ENCODE measurements around the gene PHF21A.

The PHF21A gene

DNA sequence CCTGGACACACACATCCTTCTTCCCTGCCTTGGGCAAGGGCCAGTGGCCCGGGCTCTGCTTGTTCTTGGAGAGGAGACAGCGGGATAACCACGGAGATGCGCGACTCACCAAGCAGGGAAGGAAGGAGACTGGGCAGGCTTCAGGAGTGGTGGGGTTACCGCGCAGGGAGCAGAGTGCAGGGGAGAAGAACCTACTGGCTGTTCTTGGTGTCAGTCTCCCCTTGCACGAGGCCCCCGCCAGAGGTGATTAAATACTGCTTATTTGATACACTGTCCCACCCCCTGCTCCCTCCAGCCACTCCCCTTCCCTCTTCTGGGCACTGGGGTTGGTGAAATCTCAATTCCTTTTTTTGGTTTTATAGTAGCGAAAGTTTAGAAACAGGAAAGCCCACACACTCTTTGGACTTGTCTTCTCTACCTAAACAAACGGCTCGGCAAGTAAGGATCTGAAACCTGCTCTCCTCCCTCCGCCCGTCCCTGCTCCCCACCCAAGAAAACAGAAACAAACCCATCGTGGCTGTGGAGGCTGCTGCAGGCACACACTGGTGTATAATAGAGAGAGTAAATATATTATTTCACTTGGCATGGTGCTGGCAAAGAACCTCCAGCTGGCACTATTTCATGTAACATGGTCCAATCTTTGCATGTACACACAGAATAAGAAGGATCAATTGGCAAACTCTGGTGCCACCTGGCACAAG, 188.0 kb downstream of the PHF21A start:
- Histone ChIP-seq H3K27ac (ENCODE audit: low read length) (no peak overlapping the region), H3K27me3 (ENCODE audit: low read depth, low read length) (no peaks in the 10 kb centered on the region), H3K4me3 (ENCODE audit: low read depth in 1 of 2, low read length in 2 of 2) (no peak overlapping the region), H3K4me1 (ENCODE audit: control insufficient read depth in 1 of 2, insufficient read depth in 2 of 2, low read length in 2 of 2) (peaks cover 0 to 11% of the 10 kb centered on the region in 2 donors), H3K36me3 (ENCODE audit: control insufficient read depth in 1 of 2, insufficient read depth in 2 of 2, low read length in 2 of 2) (peaks cover 35 to 66% of the 10 kb centered on the region in 2 donors), H3K9me3 (ENCODE audit: control insufficient read depth in 1 of 2, low read length in 2 of 2) (no peaks in the 10 kb centered on the region)

DNA sequence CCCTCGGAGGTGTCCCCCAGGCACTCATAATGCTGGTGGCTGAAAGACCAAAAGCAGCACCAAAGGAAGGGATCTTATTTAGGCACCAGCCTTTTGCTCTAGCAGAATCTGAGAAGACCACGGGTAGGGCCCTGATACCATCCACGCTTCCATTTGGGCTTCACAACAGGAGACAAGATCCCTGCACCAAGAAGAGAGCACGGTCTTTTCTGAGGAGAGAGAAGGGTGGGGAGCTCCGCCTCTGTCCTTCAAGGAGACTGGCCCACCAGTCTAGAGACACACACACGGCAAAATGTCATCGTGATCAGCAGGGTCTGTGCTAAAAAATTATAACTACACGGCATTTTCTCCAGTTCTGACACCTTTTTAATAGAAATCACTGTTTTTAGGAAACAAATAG, 189.0 kb downstream of the PHF21A start:
- Histone ChIP-seq H3K27me3 (ENCODE audit: low read depth, low read length) (no peaks in the 10 kb centered on the region), H3K4me3 (ENCODE audit: low read depth in 1 of 2, low read length in 2 of 2) (no peak overlapping the region), H3K36me3 (ENCODE audit: control insufficient read depth in 1 of 2, insufficient read depth in 2 of 2, low read length in 2 of 2) (peaks cover 35 to 57% of the 10 kb centered on the region in 2 donors), H3K27ac (ENCODE audit: low read length) (no peak overlapping the region), H3K4me1 (ENCODE audit: control insufficient read depth in 1 of 2, insufficient read depth in 2 of 2, low read length in 2 of 2) (peaks cover 0 to 11% of the 10 kb centered on the region in 2 donors), H3K9me3 (ENCODE audit: control insufficient read depth in 1 of 2, low read length in 2 of 2) (no peaks in the 10 kb centered on the region)

DNA sequence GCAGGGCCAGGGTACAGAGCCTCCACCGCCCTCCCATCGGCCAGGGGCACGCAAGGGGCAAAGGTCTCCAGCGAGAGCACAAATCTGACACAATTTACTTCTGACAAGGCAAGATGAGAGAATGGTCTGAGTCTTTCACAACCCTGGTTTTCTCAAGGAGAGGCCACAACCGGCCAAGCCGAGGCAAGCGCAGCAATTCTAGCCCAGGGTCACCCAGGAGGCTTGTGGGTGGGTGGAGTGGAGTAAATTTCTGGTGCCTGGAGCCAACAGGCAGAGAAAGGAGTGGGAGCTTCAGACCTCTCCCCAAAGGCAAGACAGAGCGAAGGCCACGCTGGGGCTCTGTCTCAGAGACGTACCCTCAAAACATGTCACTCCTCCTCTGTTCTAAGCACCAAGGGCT, 189.5 kb downstream of the PHF21A start:
- H3K4me1 ChIP-seq (ENCODE audit: control insufficient read depth in 1 of 2, insufficient read depth in 2 of 2, low read length in 2 of 2) = peaks cover 0 to 11% of the 10 kb centered on the region in 2 donors
- H3K36me3 ChIP-seq (ENCODE audit: control insufficient read depth in 1 of 2, insufficient read depth in 2 of 2, low read length in 2 of 2) = peaks cover 35 to 52% of the 10 kb centered on the region in 2 donors
- no peak overlapping the region for H3K27ac ChIP-seq (ENCODE audit: low read length)
- H3K27me3 ChIP-seq (ENCODE audit: low read depth, low read length) = no peaks in the 10 kb centered on the region
- H3K9me3 ChIP-seq (ENCODE audit: control insufficient read depth in 1 of 2, low read length in 2 of 2) = no peaks in the 10 kb centered on the region
- no peak overlapping the region for H3K4me3 ChIP-seq (ENCODE audit: low read depth in 1 of 2, low read length in 2 of 2)

DNA sequence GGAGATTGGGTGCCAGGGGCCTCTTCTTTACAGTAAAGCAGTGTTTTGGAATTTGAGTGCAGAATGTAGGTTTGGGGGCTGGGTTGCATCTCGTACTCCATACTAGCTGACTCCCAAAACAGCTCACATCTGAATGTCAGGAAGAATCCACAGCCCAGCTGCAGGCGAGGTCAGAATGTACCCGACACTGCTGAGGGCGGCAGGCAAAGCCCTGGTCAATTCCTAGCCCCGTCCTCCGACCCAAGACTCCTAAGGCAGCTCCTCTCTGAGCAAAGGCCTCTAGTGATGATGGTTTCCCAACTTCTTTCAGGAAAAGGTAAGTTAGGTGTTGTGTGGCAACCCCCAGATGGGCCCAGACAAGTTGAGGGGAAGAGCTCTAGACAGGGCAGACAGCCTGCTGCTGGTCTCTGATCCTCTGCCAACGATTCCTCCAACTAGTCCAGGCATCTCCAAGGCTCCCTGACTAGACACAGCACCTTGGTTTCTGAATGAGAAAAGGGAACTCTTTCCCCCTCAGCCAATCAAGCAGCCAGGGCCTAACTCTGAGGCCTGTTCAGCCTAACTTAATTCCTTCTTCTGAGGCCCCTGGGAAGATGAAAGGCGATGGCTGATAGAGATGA, 190.2 kb downstream of the PHF21A start:
- Histone ChIP-seq H3K4me1 (ENCODE audit: control insufficient read depth in 1 of 2, insufficient read depth in 2 of 2, low read length in 2 of 2) (peaks cover 0 to 11% of the 10 kb centered on the region in 2 donors), H3K27ac (ENCODE audit: low read length) (no peak overlapping the region), H3K36me3 (ENCODE audit: control insufficient read depth in 1 of 2, insufficient read depth in 2 of 2, low read length in 2 of 2) (peaks cover 35 to 45% of the 10 kb centered on the region in 2 donors), H3K27me3 (ENCODE audit: low read depth, low read length) (no peaks in the 10 kb centered on the region), H3K9me3 (ENCODE audit: control insufficient read depth in 1 of 2, low read length in 2 of 2) (no peaks in the 10 kb centered on the region), H3K4me3 (ENCODE audit: low read depth in 1 of 2, low read length in 2 of 2) (no peak overlapping the region)

DNA sequence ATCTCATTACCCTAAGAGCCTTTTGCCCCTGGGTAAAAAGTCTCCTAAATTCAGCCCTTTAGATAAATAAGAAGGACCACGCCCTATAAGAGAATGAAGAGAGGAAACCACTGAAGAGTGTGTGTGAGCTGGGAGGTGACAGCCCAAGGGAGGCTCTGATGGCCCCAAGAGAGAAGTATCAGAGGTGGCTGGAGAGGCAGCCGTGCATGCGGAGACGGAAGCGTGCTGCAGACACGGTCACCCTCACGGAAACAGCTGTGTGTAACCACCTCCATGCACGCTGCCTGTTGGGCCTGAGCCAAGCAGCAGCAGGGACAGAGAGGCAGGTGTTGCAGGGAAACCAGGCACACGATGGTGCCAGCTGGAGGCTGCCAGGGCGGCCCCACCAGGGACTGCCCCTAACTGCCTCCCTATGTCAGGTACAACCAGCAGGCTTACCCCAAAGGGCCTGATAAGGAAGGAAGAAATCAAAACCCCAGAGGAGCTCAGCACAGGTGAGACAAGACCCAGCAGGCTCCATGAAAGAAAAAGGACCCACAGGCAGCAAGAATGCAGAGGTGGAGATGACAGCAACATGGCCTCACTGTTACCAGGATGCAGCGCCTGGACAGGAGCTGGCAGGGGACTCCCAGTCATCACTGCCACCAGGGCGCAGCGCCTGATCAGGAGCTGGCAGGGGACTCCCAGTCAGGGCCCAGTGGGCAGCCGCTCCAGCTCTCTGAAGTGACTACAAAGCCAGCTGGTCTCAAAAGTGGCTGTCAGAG, 191.0 kb downstream of the PHF21A start:
- Histone ChIP-seq H3K4me3 (ENCODE audit: low read depth in 1 of 2, low read length in 2 of 2) (no peak overlapping the region), H3K27ac (ENCODE audit: low read length) (no peak overlapping the region), H3K9me3 (ENCODE audit: control insufficient read depth in 1 of 2, low read length in 2 of 2) (no peaks in the 10 kb centered on the region), H3K4me1 (ENCODE audit: control insufficient read depth in 1 of 2, insufficient read depth in 2 of 2, low read length in 2 of 2) (peaks cover 0 to 11% of the 10 kb centered on the region in 2 donors), H3K27me3 (ENCODE audit: low read depth, low read length) (no peaks in the 10 kb centered on the region), H3K36me3 (ENCODE audit: control insufficient read depth in 1 of 2, insufficient read depth in 2 of 2, low read length in 2 of 2) (peaks cover 27 to 37% of the 10 kb centered on the region in 2 donors)

DNA sequence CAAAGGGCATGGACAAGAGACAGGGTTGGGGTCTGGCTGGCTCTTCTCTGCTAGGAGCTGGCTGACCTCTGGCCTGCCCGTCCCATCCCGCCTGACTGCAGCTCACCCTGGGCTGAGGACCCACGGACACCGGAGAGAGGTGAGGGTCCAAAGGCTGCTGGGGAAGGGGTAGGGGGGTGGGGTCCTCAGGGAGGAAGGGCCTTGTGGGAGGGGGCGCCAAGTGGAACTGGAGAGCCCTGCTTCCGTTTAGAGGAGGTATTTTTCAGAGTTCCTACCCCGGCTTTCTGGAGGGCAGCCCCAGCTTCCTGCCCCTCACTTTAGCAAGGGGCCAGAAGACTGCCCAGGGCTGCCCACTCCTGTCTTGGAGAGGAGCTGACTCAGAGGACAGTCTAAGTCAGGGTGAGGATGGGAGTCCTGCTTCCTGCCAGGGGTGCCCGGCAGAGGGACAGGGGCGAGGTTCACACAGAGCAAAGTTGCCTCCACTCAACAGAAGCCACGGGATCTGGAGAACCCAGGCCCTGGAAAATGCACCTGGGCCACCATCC, 191.7 kb downstream of the PHF21A start:
- no peak overlapping the region for H3K27ac ChIP-seq (ENCODE audit: low read length)
- no peaks in the 10 kb centered on the region for H3K9me3 ChIP-seq (ENCODE audit: control insufficient read depth in 1 of 2, low read length in 2 of 2)
- H3K4me1 ChIP-seq (ENCODE audit: control insufficient read depth in 1 of 2, insufficient read depth in 2 of 2, low read length in 2 of 2) = peaks cover 0 to 11% of the 10 kb centered on the region in 2 donors
- H3K36me3 ChIP-seq (ENCODE audit: control insufficient read depth in 1 of 2, insufficient read depth in 2 of 2, low read length in 2 of 2) = peaks cover 20 to 30% of the 10 kb centered on the region in 2 donors
- H3K4me3 ChIP-seq (ENCODE audit: low read depth in 1 of 2, low read length in 2 of 2) = no peak overlapping the region
- H3K27me3 ChIP-seq (ENCODE audit: low read depth, low read length) = no peaks in the 10 kb centered on the region

DNA sequence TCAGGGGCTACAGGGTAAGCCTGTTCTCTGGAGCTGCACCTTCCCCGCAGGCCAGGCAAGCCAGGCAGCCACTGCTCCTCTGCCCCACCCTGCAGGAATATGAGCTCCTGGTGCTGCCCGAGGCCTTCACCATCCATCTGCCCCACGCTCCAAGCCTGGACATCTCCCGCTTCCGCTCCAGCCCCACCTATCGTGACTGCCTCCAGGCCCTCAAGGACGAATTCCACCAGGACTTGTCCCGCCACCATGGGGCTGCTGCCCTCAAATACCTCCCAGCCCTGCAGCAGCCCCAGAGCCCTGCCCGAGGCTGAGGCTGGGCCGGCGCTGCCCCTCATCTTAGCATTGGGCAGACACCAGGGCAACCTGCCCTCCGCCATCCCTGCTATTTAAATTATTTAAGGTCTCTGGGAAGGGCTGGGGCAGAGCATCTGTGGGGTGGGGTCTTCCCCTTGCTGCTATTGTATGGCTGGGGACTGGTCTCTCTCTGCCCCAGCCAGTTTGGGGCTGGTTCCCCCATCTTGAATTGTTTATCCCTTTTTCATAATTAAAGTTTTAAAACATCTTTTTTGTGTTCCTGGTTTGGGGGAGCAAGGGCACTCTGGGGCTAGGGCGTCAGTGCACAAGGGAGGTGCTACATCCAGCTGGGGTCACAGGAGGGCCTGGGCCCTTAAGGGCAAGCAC, 192.6 kb downstream of the PHF21A start:
- Histone ChIP-seq H3K36me3 (ENCODE audit: control insufficient read depth in 1 of 2, insufficient read depth in 2 of 2, low read length in 2 of 2) (peaks cover 13 to 22% of the 10 kb centered on the region in 2 donors), H3K27me3 (ENCODE audit: low read depth, low read length) (no peaks in the 10 kb centered on the region), H3K9me3 (ENCODE audit: control insufficient read depth in 1 of 2, low read length in 2 of 2) (no peaks in the 10 kb centered on the region), H3K4me1 (ENCODE audit: control insufficient read depth in 1 of 2, insufficient read depth in 2 of 2, low read length in 2 of 2) (peaks cover 0 to 3% of the 10 kb centered on the region in 2 donors), H3K27ac (ENCODE audit: low read length) (no peak overlapping the region), H3K4me3 (ENCODE audit: low read depth in 1 of 2, low read length in 2 of 2) (no peak overlapping the region)

DNA sequence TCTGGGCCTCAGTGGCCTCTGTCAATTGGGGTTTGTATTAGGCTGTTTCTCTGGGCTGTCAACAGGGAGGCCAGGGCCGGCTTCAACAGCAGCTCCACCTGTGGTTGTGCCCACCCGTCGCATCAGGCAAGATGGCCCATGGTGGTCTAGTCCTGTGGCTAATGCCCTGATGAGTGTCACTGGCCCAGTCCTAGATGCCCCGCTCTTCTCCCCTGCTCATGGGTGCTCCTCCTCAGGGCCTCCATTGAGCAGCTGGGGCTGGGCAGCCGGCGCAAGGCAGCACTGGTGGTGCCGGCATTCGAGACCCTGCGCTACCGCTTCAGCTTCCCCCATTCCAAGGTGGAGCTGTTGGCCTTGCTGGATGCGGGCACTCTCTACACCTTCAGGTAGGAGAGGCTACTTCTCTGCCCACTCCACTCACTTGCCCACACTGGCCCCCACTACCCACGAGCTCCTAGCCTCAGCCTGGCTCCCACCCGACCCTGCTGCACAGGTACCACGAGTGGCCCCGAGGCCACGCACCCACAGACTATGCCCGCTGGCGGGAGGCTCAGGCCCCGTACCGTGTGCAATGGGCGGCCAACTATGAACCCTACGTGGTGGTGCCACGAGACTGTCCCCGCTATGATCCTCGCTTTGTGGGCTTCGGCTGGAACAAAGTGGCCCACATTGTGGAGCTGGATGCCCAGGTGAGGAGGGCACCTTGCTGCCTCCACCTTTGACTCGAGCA, 193.4 kb downstream of the PHF21A start:
- Histone ChIP-seq H3K4me3 (ENCODE audit: low read depth in 1 of 2, low read length in 2 of 2) (no peak overlapping the region), H3K36me3 (ENCODE audit: control insufficient read depth in 1 of 2, insufficient read depth in 2 of 2, low read length in 2 of 2) (peaks cover 9 to 13% of the 10 kb centered on the region in 2 donors), H3K4me1 (ENCODE audit: control insufficient read depth in 1 of 2, insufficient read depth in 2 of 2, low read length in 2 of 2) (peaks cover 0 to 5% of the 10 kb centered on the region in 2 donors), H3K27ac (ENCODE audit: low read length) (no peak overlapping the region), H3K27me3 (ENCODE audit: low read depth, low read length) (peaks cover 6% of the 10 kb centered on the region), H3K9me3 (ENCODE audit: control insufficient read depth in 1 of 2, low read length in 2 of 2) (no peaks in the 10 kb centered on the region)

DNA sequence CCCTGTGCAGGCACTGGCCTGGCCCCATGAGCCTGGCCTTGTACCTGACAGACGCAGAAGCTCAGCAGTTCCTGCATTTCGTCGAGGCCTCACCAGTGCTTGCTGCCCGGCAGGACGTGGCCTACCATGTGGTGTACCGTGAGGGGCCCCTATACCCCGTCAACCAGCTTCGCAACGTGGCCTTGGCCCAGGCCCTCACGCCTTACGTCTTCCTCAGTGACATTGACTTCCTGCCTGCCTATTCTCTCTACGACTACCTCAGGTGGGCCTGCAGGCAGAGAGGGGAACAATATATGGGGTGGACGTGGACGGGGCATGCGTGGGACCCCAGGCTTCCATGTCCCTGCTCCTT, 193.9 kb downstream of the PHF21A start:
- peaks cover 7% of the 10 kb centered on the region for H3K27me3 ChIP-seq (ENCODE audit: low read depth, low read length)
- peaks cover 8 to 9% of the 10 kb centered on the region in 2 donors for H3K36me3 ChIP-seq (ENCODE audit: control insufficient read depth in 1 of 2, insufficient read depth in 2 of 2, low read length in 2 of 2)
- H3K9me3 ChIP-seq (ENCODE audit: control insufficient read depth in 1 of 2, low read length in 2 of 2) = no peaks in the 10 kb centered on the region
- H3K4me1 ChIP-seq (ENCODE audit: control insufficient read depth in 1 of 2, insufficient read depth in 2 of 2, low read length in 2 of 2) = peaks cover 0 to 11% of the 10 kb centered on the region in 2 donors
- no peak overlapping the region for H3K27ac ChIP-seq (ENCODE audit: low read length)
- no peak overlapping the region for H3K4me3 ChIP-seq (ENCODE audit: low read depth in 1 of 2, low read length in 2 of 2)

DNA sequence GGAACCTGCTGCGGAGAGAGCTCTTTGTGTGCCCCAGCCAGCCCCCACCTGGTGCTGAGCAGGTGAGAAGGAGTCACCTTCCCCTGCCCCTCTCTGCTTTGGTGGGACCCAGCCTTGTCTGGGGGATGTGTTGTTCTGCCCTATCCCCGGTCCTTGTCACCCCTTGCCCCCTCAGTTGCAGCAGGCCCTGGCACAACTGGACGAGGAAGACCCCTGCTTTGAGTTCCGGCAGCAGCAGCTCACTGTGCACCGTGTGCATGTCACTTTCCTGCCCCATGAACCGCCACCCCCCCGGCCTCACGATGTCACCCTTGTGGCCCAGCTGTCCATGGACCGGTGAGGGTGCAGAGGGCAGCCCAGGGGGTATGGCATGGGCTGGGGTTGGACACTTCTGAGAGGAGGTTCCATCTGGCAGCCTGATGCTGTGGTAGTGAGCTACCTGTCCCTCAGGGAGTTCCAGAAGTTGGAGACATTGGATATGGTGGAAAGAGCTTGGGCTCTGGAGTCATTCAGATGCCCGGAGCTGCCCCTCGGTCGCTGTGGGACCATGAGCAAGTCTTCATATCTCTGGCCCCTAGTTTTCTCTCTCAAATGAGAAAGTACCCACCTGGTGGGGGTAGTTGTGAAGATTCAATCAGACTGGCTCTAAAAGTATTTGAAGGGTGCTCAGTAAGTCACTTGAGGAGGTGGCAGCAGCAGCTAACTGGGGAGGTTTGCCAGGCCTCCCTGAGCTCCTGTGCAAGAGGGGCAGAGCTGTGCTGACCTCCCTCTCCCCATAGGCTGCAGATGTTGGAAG, 194.5 kb downstream of the PHF21A start:
- H3K4me1 ChIP-seq (ENCODE audit: control insufficient read depth in 1 of 2, insufficient read depth in 2 of 2, low read length in 2 of 2) = peaks cover 0 to 16% of the 10 kb centered on the region in 2 donors
- H3K36me3 ChIP-seq (ENCODE audit: control insufficient read depth in 1 of 2, insufficient read depth in 2 of 2, low read length in 2 of 2) = peaks cover 3% of the 10 kb centered on the region in 2 donors
- H3K27ac ChIP-seq (ENCODE audit: low read length) = no peak overlapping the region
- H3K4me3 ChIP-seq (ENCODE audit: low read depth in 1 of 2, low read length in 2 of 2) = no peak overlapping the region
- peaks cover 10% of the 10 kb centered on the region for H3K27me3 ChIP-seq (ENCODE audit: low read depth, low read length)
- H3K9me3 ChIP-seq (ENCODE audit: control insufficient read depth in 1 of 2, low read length in 2 of 2) = no peaks in the 10 kb centered on the region
